Dedifferentiated amniotic fluid mesenchymal stem cell (primary cell): ENCODE data around the gene HEY2.
"Not testable (repeated sequence)": the region's sequence is repeated elsewhere in the genome, so short reads cannot be mapped to it uniquely, and the experiment has no call there.

ENCODE experiments used
- DNase-seq: peaks from one replicate; pipeline ENCODE4 v3.0.0-alpha.2; 2016; ENCODE audit errors: extremely low spot score

HEY2 gene

GRCh38 chr6:125749173-125749864, at the start of gene HEY2:
TSS of gene HEY2 (plus strand) at chr6:125749632. CDS start at chr6:125749777, 145 bp downstream.
- DNase-seq, result peak; percentile 64

GRCh38 chr6:125700581-125701353, 48.7 kb upstream of the HEY2 start:
- no peak for DNase-seq

GRCh38 chr6:125701354-125701668, 48.1 kb upstream of the HEY2 start:
- DNase-seq, result no peak

- DNase-seq, result not testable (repeated sequence)
Observed at GRCh38 chr6:125703882-125704281, 45.5 kb upstream of the HEY2 start.

- DNase-seq, result no peak
Observed at GRCh38 chr6:125707615-125708243, 41.7 kb upstream of the HEY2 start.

- DNase-seq, result no peak
Observed at GRCh38 chr6:125711013-125711675, 38.3 kb upstream of the HEY2 start.

GRCh38 chr6:125714441-125715090, 34.9 kb upstream of the HEY2 start:
- no peak for DNase-seq

GRCh38 chr6:125717120-125717731, 32.2 kb upstream of the HEY2 start:
- no peak for DNase-seq

- no peak for DNase-seq
Observed at GRCh38 chr6:125718109-125718508, 31.3 kb upstream of the HEY2 start.

GRCh38 chr6:125722886-125723285, 26.5 kb upstream of the HEY2 start:
- no peak for DNase-seq

GRCh38 chr6:125727216-125727615, 22.2 kb upstream of the HEY2 start:
- no peak for DNase-seq

- no peak for DNase-seq
Observed at GRCh38 chr6:125728739-125729138, 20.7 kb upstream of the HEY2 start.

- no peak for DNase-seq
Observed at GRCh38 chr6:125729983-125730382, 19.4 kb upstream of the HEY2 start.

GRCh38 chr6:125732398-125732797, 17.0 kb upstream of the HEY2 start:
- no peak for DNase-seq

- DNase-seq, result no peak
Observed at GRCh38 chr6:125733516-125734300, 15.7 kb upstream of the HEY2 start.

GRCh38 chr6:125738276-125738675, 11.2 kb upstream of the HEY2 start:
- no peak for DNase-seq

GRCh38 chr6:125739364-125739763, 10.1 kb upstream of the HEY2 start:
- no peak for DNase-seq

GRCh38 chr6:125741336-125741735, 8.1 kb upstream of the HEY2 start:
- no peak for DNase-seq

GRCh38 chr6:125742024-125742423, 7.4 kb upstream of the HEY2 start:
- no peak for DNase-seq

- DNase-seq, result no peak
Observed at GRCh38 chr6:125742464-125743120, 6.8 kb upstream of the HEY2 start.
